ENCODE measurements around the gene TLX3.

The TLX3 gene

DNA sequence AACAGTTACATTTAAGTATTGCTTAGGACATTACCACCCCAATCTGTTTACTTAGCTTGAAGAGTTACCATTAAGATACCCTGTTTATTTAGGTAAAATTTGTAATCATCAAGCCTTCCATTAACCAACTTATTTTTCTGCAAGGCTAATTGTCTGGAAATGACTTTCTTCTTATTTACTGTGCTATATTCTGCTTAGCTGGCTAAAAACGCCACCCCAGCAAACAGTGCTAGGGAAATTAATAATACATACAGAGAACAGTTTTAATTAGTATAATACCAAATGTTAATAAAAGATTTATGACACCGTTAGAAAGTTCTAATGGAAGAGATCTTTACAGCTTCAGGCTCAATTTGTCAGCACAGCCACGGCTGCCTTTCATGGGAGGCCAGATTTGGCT is 14.0 kb downstream of the TLX3 start:
- no peak for ATAC-seq
- TF ChIP-seq, protein P1, sequence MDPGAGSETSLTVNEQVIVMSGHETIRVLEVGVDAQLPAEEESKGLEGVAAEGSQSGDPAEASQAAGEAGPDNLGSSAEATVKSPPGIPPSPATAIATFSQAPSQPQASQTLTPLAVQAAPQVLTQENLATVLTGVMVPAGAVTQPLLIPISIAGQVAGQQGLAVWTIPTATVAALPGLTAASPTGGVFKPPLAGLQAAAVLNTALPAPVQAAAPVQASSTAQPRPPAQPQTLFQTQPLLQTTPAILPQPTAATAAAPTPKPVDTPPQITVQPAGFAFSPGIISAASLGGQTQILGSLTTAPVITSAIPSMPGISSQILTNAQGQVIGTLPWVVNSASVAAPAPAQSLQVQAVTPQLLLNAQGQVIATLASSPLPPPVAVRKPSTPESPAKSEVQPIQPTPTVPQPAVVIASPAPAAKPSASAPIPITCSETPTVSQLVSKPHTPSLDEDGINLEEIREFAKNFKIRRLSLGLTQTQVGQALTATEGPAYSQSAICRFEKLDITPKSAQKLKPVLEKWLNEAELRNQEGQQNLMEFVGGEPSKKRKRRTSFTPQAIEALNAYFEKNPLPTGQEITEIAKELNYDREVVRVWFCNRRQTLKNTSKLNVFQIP (CRISPR knock-in tag; IDR thresholded peaks at IDR 0.05; ENCODE audit: borderline replicate concordance, low read depth) = no peak
- TF ChIP-seq CSDC2 (CRISPR knock-in tag; IDR thresholded peaks at IDR 0.05) (no peak), BACH2 (CRISPR knock-in tag; IDR thresholded peaks at IDR 0.05; ENCODE audit: borderline replicate concordance) (no peak), TOX (CRISPR knock-in tag; IDR thresholded peaks at IDR 0.05; ENCODE audit: borderline replicate concordance) (no peak), ZFP30 (CRISPR knock-in tag; IDR thresholded peaks at IDR 0.05) (no peak), ARNTL (CRISPR knock-in tag; IDR thresholded peaks at IDR 0.05; ENCODE audit: borderline replicate concordance, low read depth) (no peak), ZNF70 (CRISPR knock-in tag; IDR thresholded peaks at IDR 0.05) (no peak), PPARA (CRISPR knock-in tag; IDR thresholded peaks at IDR 0.05; ENCODE audit: borderline replicate concordance) (no peak), ZNF8 (CRISPR knock-in tag; IDR thresholded peaks at IDR 0.05) (no peak), TCF4 (CRISPR knock-in tag; IDR thresholded peaks at IDR 0.05; ENCODE audit: borderline replicate concordance) (no peak), ZNF565 (CRISPR knock-in tag; conservative IDR thresholded peaks at IDR 0.05; ENCODE audit: low read depth) (no peak)
- TF ChIP-seq, protein P2, sequence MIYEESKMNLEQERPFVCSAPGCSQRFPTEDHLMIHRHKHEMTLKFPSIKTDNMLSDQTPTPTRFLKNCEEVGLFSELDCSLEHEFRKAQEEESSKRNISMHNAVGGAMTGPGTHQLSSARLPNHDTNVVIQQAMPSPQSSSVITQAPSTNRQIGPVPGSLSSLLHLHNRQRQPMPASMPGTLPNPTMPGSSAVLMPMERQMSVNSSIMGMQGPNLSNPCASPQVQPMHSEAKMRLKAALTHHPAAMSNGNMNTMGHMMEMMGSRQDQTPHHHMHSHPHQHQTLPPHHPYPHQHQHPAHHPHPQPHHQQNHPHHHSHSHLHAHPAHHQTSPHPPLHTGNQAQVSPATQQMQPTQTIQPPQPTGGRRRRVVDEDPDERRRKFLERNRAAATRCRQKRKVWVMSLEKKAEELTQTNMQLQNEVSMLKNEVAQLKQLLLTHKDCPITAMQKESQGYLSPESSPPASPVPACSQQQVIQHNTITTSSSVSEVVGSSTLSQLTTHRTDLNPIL (CRISPR knock-in tag; IDR thresholded peaks at IDR 0.05; ENCODE audit: low read depth) = no peak
- TF ChIP-seq, protein P3, sequence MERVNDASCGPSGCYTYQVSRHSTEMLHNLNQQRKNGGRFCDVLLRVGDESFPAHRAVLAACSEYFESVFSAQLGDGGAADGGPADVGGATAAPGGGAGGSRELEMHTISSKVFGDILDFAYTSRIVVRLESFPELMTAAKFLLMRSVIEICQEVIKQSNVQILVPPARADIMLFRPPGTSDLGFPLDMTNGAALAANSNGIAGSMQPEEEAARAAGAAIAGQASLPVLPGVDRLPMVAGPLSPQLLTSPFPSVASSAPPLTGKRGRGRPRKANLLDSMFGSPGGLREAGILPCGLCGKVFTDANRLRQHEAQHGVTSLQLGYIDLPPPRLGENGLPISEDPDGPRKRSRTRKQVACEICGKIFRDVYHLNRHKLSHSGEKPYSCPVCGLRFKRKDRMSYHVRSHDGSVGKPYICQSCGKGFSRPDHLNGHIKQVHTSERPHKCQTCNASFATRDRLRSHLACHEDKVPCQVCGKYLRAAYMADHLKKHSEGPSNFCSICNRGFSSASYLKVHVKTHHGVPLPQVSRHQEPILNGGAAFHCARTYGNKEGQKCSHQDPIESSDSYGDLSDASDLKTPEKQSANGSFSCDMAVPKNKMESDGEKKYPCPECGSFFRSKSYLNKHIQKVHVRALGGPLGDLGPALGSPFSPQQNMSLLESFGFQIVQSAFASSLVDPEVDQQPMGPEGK (CRISPR knock-in tag; IDR thresholded peaks at IDR 0.05; ENCODE audit: borderline replicate concordance) = no peak

DNA sequence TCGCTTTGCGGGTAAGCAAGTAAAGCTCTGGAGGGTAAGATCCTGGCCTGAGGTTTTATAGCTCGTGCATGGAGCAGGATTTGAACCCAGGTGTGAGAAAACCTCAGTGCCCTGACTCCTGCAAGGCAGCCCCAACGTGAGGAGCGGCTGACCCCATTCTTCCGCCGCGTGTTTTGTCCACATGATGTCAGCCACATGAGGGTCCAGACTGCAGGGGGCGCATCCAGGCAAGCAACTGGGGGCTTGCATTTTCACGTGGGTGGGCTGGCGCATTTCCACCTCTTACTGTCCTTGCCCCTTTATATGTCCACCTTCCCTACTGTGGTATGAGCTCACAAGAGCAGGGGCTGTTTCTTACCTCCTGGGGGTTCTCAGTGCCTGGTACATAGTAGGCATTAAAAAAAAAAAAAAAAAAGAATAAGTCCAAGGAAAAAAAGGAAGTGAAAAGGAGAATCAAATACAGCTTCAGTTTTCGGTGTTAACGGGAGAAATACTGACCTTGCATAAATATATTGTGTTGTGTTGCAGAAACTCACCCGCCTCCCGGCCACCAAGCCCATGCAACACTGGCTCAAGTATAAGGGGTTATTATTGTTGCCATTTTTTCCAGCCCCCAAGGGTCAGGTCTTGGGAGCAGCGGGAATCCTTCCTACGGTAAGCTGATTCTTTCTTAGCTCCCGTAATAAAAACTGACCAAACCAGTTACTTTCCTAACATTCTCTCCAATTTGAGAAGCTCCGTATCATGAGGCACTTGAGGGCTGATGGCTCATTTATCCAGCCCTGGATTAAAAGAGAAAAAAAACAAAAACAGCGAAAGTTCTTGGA is 15.0 kb downstream of the TLX3 start:
- ATAC-seq = no peak
- TF ChIP-seq, protein P1 (CRISPR knock-in tag; IDR thresholded peaks at IDR 0.05; ENCODE audit: borderline replicate concordance, low read depth) = no peak
- TF ChIP-seq RARB (CRISPR knock-in tag; IDR thresholded peaks at IDR 0.05) = no peak

DNA sequence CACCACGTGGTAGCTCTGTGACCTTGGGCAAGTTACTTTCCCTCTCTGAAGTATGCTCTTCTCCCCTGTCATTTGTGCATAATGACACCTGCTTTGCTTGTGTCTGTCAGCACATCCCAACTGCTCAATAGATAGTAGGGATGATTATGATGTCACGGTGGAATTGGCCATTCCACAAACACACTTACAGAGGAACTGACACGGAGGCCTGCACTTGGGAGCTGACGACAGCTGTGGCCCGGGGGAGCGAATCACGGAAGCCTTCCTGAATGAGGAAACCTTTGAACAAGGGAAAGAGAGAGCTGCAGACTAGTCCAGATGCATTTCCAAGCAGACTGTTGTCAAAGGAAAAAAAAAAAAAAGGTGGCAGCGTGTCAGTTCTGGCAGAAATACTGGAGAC is 21.0 kb downstream of the TLX3 start:
- TF ChIP-seq SNAI2 (CRISPR knock-in tag; IDR thresholded peaks at IDR 0.05) (no peak), CSDC2 (CRISPR knock-in tag; IDR thresholded peaks at IDR 0.05) (no peak), ZFP30 (CRISPR knock-in tag; IDR thresholded peaks at IDR 0.05) (no peak), OSR1 (CRISPR knock-in tag; IDR thresholded peaks at IDR 0.05) (no peak), ZC3H10 (CRISPR knock-in tag; IDR thresholded peaks at IDR 0.05) (no peak), BACH2 (CRISPR knock-in tag; IDR thresholded peaks at IDR 0.05; ENCODE audit: borderline replicate concordance) (no peak), ARNTL (CRISPR knock-in tag; IDR thresholded peaks at IDR 0.05; ENCODE audit: borderline replicate concordance, low read depth) (no peak), ZNF70 (CRISPR knock-in tag; IDR thresholded peaks at IDR 0.05) (no peak)
- TF ChIP-seq, protein P2 (CRISPR knock-in tag; IDR thresholded peaks at IDR 0.05; ENCODE audit: low read depth) = no peak
- no peak for ATAC-seq

DNA sequence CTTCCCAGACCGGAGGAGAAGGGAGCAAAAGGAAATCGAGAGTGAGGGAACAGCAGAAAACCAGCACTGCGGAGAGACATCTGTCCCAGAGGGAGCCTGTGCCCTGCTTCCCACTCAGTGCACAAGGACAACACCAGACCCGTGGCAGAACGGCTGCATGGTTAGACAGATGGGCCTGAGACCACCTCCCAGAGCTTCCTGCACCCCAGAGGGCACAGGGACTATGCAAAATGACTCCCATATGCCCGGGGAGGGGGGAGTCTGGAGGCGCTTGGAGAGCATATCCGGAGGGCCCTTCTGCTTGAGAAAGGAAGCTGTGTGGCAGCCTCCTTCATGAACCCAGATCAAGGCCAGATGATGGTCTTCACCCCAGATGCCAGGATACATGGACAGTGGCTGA is 26.6 kb downstream of the TLX3 start:
- ATAC-seq = no peak
- TF ChIP-seq ZFP30 (CRISPR knock-in tag; IDR thresholded peaks at IDR 0.05) (no peak), ISL1 (CRISPR knock-in tag; IDR thresholded peaks at IDR 0.05) (no peak)
- TF ChIP-seq, protein P4, sequence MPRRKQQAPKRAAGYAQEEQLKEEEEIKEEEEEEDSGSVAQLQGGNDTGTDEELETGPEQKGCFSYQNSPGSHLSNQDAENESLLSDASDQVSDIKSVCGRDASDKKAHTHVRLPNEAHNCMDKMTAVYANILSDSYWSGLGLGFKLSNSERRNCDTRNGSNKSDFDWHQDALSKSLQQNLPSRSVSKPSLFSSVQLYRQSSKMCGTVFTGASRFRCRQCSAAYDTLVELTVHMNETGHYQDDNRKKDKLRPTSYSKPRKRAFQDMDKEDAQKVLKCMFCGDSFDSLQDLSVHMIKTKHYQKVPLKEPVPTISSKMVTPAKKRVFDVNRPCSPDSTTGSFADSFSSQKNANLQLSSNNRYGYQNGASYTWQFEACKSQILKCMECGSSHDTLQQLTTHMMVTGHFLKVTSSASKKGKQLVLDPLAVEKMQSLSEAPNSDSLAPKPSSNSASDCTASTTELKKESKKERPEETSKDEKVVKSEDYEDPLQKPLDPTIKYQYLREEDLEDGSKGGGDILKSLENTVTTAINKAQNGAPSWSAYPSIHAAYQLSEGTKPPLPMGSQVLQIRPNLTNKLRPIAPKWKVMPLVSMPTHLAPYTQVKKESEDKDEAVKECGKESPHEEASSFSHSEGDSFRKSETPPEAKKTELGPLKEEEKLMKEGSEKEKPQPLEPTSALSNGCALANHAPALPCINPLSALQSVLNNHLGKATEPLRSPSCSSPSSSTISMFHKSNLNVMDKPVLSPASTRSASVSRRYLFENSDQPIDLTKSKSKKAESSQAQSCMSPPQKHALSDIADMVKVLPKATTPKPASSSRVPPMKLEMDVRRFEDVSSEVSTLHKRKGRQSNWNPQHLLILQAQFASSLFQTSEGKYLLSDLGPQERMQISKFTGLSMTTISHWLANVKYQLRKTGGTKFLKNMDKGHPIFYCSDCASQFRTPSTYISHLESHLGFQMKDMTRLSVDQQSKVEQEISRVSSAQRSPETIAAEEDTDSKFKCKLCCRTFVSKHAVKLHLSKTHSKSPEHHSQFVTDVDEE (CRISPR knock-in tag; IDR thresholded peaks at IDR 0.05) = no peak
- TF ChIP-seq, protein P5, sequence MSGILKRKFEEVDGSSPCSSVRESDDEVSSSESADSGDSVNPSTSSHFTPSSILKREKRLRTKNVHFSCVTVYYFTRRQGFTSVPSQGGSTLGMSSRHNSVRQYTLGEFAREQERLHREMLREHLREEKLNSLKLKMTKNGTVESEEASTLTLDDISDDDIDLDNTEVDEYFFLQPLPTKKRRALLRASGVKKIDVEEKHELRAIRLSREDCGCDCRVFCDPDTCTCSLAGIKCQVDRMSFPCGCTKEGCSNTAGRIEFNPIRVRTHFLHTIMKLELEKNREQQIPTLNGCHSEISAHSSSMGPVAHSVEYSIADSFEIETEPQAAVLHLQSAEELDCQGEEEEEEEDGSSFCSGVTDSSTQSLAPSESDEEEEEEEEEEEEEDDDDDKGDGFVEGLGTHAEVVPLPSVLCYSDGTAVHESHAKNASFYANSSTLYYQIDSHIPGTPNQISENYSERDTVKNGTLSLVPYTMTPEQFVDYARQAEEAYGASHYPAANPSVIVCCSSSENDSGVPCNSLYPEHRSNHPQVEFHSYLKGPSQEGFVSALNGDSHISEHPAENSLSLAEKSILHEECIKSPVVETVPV (CRISPR knock-in tag; IDR thresholded peaks at IDR 0.05) = no peak
